Keratinocyte (primary cell): ENCODE results near the gene ZNF232. TPM values are rescaled to one million over a fixed set of nuclear protein-coding genes. Genes with fewer than 3 reads are reported as not detected.
"Not testable (repeated sequence)": the region's sequence is repeated elsewhere in the genome, so short reads cannot be mapped to it uniquely, and the experiment has no call there.

ENCODE experiments used
- DNase-seq: peaks from one replicate; pipeline ENCODE4 v3.0.0-alpha.2; 2011; ENCODE audit warnings: low read depth, missing footprints, low spot score
- FAIRE-seq: peaks from 2 replicates; lab custom pipeline; 2011; peaks lifted over from hg19 to GRCh38; lab: Jason Lieb, UNC
- H2AFZ ChIP-seq: 2 replicates; pipeline ENCODE4 v1.6.0; 2012; ENCODE audit warnings: low read length, control low read depth, inconsistent platforms; ENCODE audit not compliant: control insufficient read depth
- H3K27ac ChIP-seq: 2 replicates; pipeline ENCODE4 v1.5.1; 2011; ENCODE audit warnings: low read length; ENCODE audit not compliant: control insufficient read depth, insufficient read depth
- H3K27me3 ChIP-seq: 3 replicates; pipeline ENCODE4 v1.6.0; 2011; ENCODE audit warnings: low read length; ENCODE audit not compliant: control insufficient read depth, insufficient read depth; ENCODE audit errors: extremely low read depth
- H3K36me3 ChIP-seq, 2 experiments: 2 replicates in 1 of 2; 3 replicates in 1 of 2; pipeline ENCODE4 v1.5.1; 2011; ENCODE audit warnings: low read length in 2 of 2, mild to moderate bottlenecking in 1 of 2; ENCODE audit not compliant: control insufficient read depth in 2 of 2, insufficient read depth in 2 of 2; ENCODE audit errors: extremely low read depth in 1 of 2
- H3K4me1 ChIP-seq: 3 replicates; pipeline ENCODE4 v1.5.1; 2011; ENCODE audit warnings: low read length; ENCODE audit not compliant: control insufficient read depth, insufficient read depth; ENCODE audit errors: extremely low read depth
- H3K4me2 ChIP-seq: 3 replicates; pipeline ENCODE4 v1.6.0; 2011; ENCODE audit warnings: low read depth, low read length; ENCODE audit not compliant: control insufficient read depth, insufficient read depth; ENCODE audit errors: extremely low read depth
- H3K4me3 ChIP-seq, 3 experiments: fragments of 200-600 bp in 1 of 3; sonication (generic) in 1 of 3; 2 replicates in 2 of 3; 3 replicates in 1 of 3; pipeline ENCODE4 v1.5.1; 2011 to 2016; ENCODE audit warnings: low read length in 3 of 3, mild to moderate bottlenecking in 3 of 3, control low read depth in 2 of 3, inconsistent platforms in 1 of 3, low read depth in 1 of 3, mixed read lengths in 1 of 3, mixed run types in 1 of 3, moderate library complexity in 1 of 3; ENCODE audit not compliant: control insufficient read depth in 2 of 3, insufficient read depth in 2 of 3; ENCODE audit errors: extremely low read depth in 1 of 3
- H3K79me2 ChIP-seq: 2 replicates; pipeline ENCODE4 v1.6.0; 2012; ENCODE audit warnings: low read length; ENCODE audit not compliant: control insufficient read depth, insufficient read depth
- H3K9ac ChIP-seq: 3 replicates; pipeline ENCODE4 v1.6.0; 2011; ENCODE audit warnings: low read length; ENCODE audit not compliant: control insufficient read depth, insufficient read depth; ENCODE audit errors: extremely low read depth
- H3K9me1 ChIP-seq: 3 replicates; pipeline ENCODE4 v1.6.0; 2011; ENCODE audit warnings: low read length; ENCODE audit not compliant: control insufficient read depth, insufficient read depth; ENCODE audit errors: extremely low read depth
- H3K9me3 ChIP-seq: 2 replicates; pipeline ENCODE4 v1.5.1; 2012; ENCODE audit warnings: low read depth, low read length; ENCODE audit not compliant: control insufficient read depth
- H4K20me1 ChIP-seq: 3 replicates; pipeline ENCODE4 v1.6.0; 2011; ENCODE audit warnings: low read length; ENCODE audit not compliant: control insufficient read depth, insufficient read depth; ENCODE audit errors: extremely low read depth
- CTCF ChIP-seq, 3 experiments: IDR thresholded peaks in 1 of 3; conservative IDR thresholded peaks in 1 of 3; optimal IDR thresholded peaks in 1 of 3; 2 replicates in 2 of 3; 3 replicates in 1 of 3; pipeline versions ENCODE3 to v1.5.1; 2011; ENCODE audit warnings: low read length in 3 of 3, mild to moderate bottlenecking in 3 of 3, moderate library complexity in 2 of 3, control low read depth in 1 of 3, inconsistent platforms in 1 of 3; ENCODE audit not compliant: insufficient read depth in 2 of 3; ENCODE audit errors: extremely low read depth in 1 of 3
- EZH2 ChIP-seq: IDR thresholded peaks from one replicate; pipeline ENCODE4 v1.6.1; 2012; ENCODE audit warnings: inconsistent platforms, mild to moderate bottlenecking, low read length, moderate library complexity
- dilution Hi-C: fragments of 300-500 bp; cut with MboI; formaldehyde crosslinking; loops from one replicate; pipeline ENCODE4 v1.7.0; 2020; ENCODE audit warnings: low sequenced_read_pairs; ENCODE audit not compliant: extremely low pct_ligation_motif_present
- polyA plus RNA-seq, 5 experiments: library from polyadenylated mRNA; depleted of rRNA in 3 of 5; stranded (reverse) in 3 of 5; stranded (forward) in 1 of 5; unstranded in 1 of 5; fragments of >200 nt; gene quantifications; 1 replicate in 1 of 5; 2 replicates in 3 of 5; 3 replicates in 1 of 5; pipeline versions ENCODE4 v1.2.1 to v1.2.3, GENCODE V29; 2011 to 2012; ENCODE audit warnings: missing spikeins in 2 of 5, low read depth in 1 of 5, low replicate concordance in 1 of 5

Gene ZNF232
- polyA plus RNA-seq, 1 donor (not counting 4 experiments of a cell fraction or from before 2014, with no cell fraction given) = 5.2 TPM

- peak within 1 kb of the TSS; percentile 96 for H2AFZ ChIP-seq
- H3K27ac ChIP-seq = peak within 1 kb of the TSS; percentile 29
- no peaks in the 10 kb centered on the region for H3K27me3 ChIP-seq
- H3K9ac ChIP-seq = peak within 1 kb of the TSS; percentile 66
- peak within 1 kb of the TSS; percentile 83 for H3K4me2 ChIP-seq
- TF ChIP-seq EZH2 = no peak
- no peak for TF ChIP-seq CTCF (optimal IDR thresholded peaks at IDR 0.05 in 1 of 3, IDR thresholded peaks at IDR 0.05 in 1 of 3, conservative IDR thresholded peaks at IDR 0.05 in 1 of 3; ENCODE audit: extremely low read depth in 1 of 3, insufficient read depth in 2 of 3, low read length in 3 of 3)
- H3K9me3 ChIP-seq = no peaks in the 10 kb centered on the region
- no peaks in the 10 kb centered on the region for H3K9me1 ChIP-seq
- H3K79me2 ChIP-seq = no peaks in the 10 kb centered on the region
- FAIRE-seq = no peak
- dilution Hi-C loops = no loop called here
- H3K36me3 ChIP-seq = no peaks in the 10 kb centered on the region
- peaks cover 3% of the 10 kb centered on the region for H3K4me1 ChIP-seq
- no peak for DNase-seq
- H4K20me1 ChIP-seq = no peaks in the 10 kb centered on the region
- peak within 1 kb of the TSS; percentile 67 to 81 (median 72) for H3K4me3 ChIP-seq
These were observed 33.3 kb downstream of the ZNF232 start, which contains the start of gene ZFP3 for GRCh38 chr17:5078106-5079028. Gene ZFP3, plus strand, starts transcription at chr17:5078467. Its CDS starts 13,038 bp downstream, at chr17:5091505.

- dilution Hi-C loops = no loop called here
- H3K27me3 ChIP-seq = no peaks in the 10 kb centered on the region
- no peaks in the 10 kb centered on the region for H4K20me1 ChIP-seq
- H3K4me2 ChIP-seq = peak overlapping the region; percentile 83
- H3K9me3 ChIP-seq = no peaks in the 10 kb centered on the region
- peak overlapping the region; percentile 67 to 81 (median 72) for H3K4me3 ChIP-seq
- no peak overlapping the region for H3K9ac ChIP-seq
- no peak for FAIRE-seq
- H3K27ac ChIP-seq = peak overlapping the region; percentile 29
- H3K36me3 ChIP-seq = no peaks in the 10 kb centered on the region
- no peaks in the 10 kb centered on the region for H3K79me2 ChIP-seq
- H2AFZ ChIP-seq = peak overlapping the region; percentile 96
- H3K9me1 ChIP-seq = no peaks in the 10 kb centered on the region
- peaks cover 3% of the 10 kb centered on the region for H3K4me1 ChIP-seq
- no peak for DNase-seq
- no peak for TF ChIP-seq EZH2
These were observed 33.9 kb downstream of the ZNF232 start for GRCh38 chr17:5077781-5078105.

GRCh38 chr17:5077275-5077674 is 34.4 kb downstream of the ZNF232 start:
- H4K20me1 ChIP-seq, FAIRE-seq, H3K4me1 ChIP-seq, H3K36me3 ChIP-seq, DNase-seq, dilution Hi-C loops, H3K27me3 ChIP-seq, H3K79me2 ChIP-seq, H3K9me1 ChIP-seq, H3K27ac ChIP-seq, H3K9me3 ChIP-seq, H3K4me3 ChIP-seq, H3K9ac ChIP-seq: not testable (repeated sequence)
- peak overlapping the region; percentile 83 for H3K4me2 ChIP-seq
- H2AFZ ChIP-seq = peak overlapping the region; percentile 96

- H2AFZ ChIP-seq, H3K9me1 ChIP-seq, H3K4me2 ChIP-seq, H4K20me1 ChIP-seq, H3K9ac ChIP-seq, dilution Hi-C loops, H3K36me3 ChIP-seq, H3K79me2 ChIP-seq, H3K27me3 ChIP-seq, H3K27ac ChIP-seq, H3K4me3 ChIP-seq, H3K9me3 ChIP-seq, H3K4me1 ChIP-seq, DNase-seq, FAIRE-seq: not testable (repeated sequence)
These were observed 36.2 kb downstream of the ZNF232 start for GRCh38 chr17:5075472-5075871.
